Head of caudate nucleus (tissue), 42 donors: ENCODE data around the gene FBXL13.
"Not testable (repeated sequence)": the region's sequence is repeated elsewhere in the genome, so short reads cannot be mapped to it uniquely, and the experiment has no call there.

Experiments used
- DNase-seq, 42 donors: peaks; one replicate each; pipeline versions ENCODE4 v3.0.0 to v3.0.0-alpha.2; 2020 to 2021; ENCODE audit warnings: mixed read lengths in 7 of 42
- intact Hi-C: fragments of 100-400 bp; cut with DNase I; formaldehyde crosslinking; loops from one replicate; pipeline ENCODE4 v1.15.0; 2022

FBXL13 gene

DNA sequence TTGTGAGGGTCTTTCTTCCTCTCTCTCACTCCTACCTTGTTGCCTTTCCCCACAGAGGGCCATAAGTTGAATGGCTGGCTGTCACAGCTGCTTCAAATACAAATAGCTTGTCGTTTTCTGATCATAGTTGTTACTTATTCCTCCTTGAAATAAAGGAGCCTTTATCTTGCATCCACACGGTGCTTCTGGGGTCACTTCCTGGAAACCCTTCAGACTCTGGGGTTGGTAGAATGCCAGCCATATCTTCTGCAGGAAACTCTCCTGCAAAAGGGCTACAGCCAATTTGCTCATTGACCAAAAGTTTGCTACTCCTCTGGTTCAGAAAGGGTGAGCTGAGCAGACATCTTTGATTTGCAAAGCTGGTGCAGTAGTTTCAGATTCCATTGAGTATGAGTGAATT, 255.4 kb downstream of the FBXL13 start:
- DNase-seq, result no peak
- intact Hi-C loops, result no loop called here

DNA sequence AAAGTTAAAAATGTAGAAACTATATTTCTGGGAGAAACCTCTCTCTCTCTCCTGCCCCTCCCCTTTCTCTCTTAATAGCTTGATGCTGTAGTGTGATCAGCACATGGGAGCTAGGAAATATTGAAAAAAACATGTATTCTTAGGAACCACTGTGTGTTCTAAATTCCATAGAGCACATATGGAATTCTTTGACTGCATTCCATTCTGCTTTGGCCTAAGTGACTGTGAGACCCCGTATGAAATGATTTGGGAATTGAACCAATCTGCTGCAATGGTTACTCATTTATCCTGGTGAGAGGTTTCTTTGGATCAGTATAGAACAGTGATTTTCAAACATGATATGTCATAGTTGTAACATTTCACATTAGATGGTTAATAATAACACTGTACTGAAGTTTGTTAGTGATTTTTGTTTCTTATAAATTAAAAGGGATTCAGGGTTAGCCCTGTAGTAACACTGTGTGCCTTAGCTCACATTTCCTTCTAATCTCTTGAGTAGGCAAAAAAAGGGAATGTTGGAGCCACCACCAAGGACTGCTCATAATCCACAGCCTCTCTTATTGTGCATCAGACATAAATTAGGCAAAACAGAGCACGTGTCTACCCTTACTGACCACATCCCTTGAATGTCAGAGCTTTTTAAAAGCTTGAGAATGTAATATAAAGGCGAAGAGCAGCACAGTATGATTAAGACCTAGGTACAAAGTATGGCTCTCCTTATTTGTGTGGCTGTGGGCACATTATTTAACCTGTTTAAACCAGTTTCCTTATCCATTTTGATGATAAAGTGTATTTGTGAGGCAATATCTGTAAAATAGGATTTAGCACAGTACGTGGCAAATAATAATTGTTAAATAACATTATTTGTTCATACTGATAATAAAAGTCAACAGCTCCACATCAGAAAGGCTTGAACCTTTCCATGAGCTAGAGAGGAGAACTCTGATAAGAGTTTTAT, 256.7 kb downstream of the FBXL13 start:
- DNase-seq, result no peak
- intact Hi-C loops, result no loop called here

DNA sequence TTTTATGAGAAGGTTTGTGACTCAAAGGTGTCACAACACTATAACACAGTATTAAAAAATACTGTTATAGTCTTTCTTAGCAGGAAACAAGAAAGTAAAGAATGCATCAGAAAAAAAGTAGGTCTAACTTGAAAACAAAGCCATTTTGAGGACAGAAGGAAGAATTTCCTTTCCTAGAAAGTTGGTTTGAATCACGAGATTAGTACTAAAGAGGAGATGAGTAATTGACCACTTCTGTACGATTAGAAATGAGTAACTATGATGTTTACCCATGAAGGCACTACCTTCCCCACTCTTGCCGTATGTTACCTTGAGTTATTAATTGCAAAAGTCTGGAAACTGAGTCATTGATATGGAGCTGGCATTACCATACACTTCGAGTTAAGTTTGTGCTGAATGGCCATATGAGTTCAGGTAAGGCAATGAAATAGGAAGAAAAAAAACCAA, 260.5 kb downstream of the FBXL13 start:
- intact Hi-C loops, result no loop called here
- no peak for DNase-seq

- DNase-seq, result no peak
- intact Hi-C loops, result no loop called here
These were observed 261.2 kb downstream of the FBXL13 start for GRCh38 chr7:102813191-102814024.

DNA sequence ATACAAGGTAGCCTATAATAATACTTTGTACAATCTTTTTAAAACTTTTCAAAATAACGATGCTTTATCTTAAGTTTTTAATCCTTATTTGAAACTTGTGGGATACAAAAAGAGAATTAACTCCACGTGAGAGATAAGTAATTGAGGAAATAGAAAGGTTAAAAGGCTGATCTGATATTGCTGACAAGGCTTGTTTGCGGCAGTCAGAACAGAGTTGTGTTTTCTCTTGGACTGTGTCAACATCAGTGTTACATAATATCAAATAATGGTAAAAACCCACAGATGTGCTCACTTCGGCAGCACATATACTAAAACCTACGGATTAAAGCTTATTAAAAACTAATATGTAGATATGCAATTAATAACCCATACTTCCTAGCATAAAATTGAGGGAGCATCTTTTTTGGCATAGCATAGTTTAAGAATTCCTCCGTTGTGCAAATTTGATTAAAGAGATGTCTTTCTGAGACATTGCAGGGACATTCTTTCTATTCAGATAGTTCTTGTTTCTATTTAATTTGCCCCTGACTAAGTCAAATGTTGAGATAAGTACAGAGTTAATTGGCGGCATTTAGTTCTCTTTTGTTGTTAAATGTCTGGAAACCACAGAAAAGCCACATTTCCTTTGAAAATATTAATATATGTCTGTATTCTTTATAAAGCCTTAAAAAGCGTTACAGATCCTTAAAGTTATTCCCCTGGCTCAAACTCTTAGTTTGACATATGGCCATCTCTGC, 262.5 kb downstream of the FBXL13 start:
- DNase-seq, result no peak
- intact Hi-C loops, result no loop called here

GRCh38 chr7:102810916-102811315, 263.7 kb downstream of the FBXL13 start:
- intact Hi-C loops, result no loop called here
- DNase-seq, result no peak

- DNase-seq, result no peak
- intact Hi-C loops, result no loop called here
These were observed 268.0 kb downstream of the FBXL13 start for GRCh38 chr7:102806613-102807012.

DNA sequence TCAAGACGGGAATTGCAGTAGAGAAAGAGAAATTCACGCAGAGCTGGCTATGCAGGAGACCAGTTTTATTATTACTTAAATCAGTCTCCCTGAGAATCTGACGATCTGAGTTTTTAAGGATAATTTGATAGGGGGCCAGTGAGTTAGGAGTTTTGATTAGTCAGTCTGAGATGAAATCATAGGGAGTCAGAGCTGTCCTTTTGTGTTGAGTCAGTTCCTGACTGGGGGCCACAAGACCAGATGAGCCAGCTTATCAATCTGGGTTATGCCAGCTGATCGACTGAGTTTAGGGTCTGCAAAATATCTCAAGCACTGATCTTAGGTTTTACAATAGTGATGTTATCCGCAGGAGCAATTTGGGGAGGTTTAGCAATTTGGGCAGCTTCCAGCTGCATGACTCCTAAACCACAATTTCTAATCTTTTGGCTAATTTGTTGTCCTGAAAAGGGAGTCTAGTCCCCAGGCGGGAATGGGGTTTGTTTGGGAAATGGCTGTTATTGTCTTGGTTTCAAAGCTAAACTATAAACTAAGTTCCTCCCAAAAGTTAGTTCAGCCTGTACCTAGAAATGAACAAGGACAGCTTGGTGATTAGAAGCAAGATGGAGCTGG, 278.5 kb downstream of the FBXL13 start:
- intact Hi-C loops, DNase-seq: not testable (repeated sequence)

GRCh38 chr7:102794567-102794966, 280.0 kb downstream of the FBXL13 start:
- intact Hi-C loops, DNase-seq: not testable (repeated sequence)

DNA sequence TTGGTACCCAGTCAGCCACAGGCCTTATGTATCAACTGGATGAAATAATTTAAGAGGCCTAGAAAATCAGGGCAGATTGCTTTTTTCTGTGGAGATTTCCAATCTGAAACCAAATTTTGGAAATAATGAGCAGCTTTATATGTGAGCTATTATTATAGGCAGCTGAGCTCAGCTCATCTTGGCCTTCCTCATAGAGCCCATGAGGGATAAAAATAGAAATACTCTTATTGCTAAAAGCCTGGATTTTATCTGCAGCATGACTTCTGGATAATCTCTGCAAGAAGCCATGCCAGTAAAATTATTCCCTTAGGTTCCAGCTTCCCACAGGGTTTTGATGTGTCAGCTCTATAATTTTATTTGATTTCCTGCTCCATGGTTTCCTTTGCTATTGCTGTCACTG, 282.8 kb downstream of the FBXL13 start:
- DNase-seq, intact Hi-C loops: not testable (repeated sequence)

GRCh38 chr7:102791367-102791766, 283.2 kb downstream of the FBXL13 start:
- intact Hi-C loops, DNase-seq: not testable (repeated sequence)

GRCh38 chr7:102790364-102791100, 284.1 kb downstream of the FBXL13 start:
- intact Hi-C loops, result not testable (repeated sequence)

GRCh38 chr7:102788770-102789169, 285.8 kb downstream of the FBXL13 start:
- intact Hi-C loops, DNase-seq: not testable (repeated sequence)

More at GRCh38 chr7:102790364-102791100, 284.1 kb downstream of the FBXL13 start:
- not testable (repeated sequence) for DNase-seq

DNA sequence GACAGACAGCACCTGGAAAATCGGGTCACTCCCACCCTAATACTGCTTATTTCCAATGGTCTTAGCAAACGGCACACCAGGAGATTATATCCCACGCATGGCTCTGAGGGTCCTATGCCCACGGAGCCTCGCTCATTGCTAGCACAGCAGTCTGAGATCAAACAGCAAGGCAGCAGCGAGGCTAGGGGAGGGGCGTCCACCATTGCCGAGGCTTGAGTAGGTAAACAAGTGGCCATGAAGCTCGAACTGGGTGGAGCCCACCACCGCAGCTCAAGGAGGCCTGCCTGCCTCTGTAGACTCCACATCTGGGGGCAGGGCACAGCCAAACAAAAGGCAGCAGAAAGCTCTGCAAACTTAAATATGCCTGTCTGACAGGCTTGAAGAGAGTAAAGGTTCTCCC, 293.7 kb downstream of the FBXL13 start:
- intact Hi-C loops, DNase-seq: not testable (repeated sequence)

- intact Hi-C loops, DNase-seq: not testable (repeated sequence)
These were observed 295.9 kb downstream of the FBXL13 start for GRCh38 chr7:102778663-102779062.

GRCh38 chr7:102776217-102776616, 298.4 kb downstream of the FBXL13 start:
- DNase-seq, intact Hi-C loops: not testable (repeated sequence)

DNA sequence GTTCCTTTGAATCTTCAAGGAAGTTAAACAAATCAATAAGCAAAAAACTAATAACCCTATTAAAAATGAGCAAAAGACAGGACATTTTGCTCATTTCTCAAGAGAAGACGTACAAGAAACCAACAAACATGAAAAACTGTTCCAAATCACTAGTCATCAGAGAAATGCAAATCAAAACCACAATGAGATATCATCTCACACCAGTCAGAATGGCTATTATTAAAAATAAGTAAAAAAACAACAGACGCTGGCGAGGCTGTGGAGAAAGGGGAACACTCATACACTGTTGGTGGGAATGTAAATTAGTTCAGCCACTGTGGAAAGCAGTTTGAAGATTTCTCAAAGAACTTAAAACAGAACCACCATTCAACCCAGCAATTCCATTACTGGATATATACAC, 304.1 kb downstream of the FBXL13 start:
- DNase-seq, intact Hi-C loops: not testable (repeated sequence)

DNA sequence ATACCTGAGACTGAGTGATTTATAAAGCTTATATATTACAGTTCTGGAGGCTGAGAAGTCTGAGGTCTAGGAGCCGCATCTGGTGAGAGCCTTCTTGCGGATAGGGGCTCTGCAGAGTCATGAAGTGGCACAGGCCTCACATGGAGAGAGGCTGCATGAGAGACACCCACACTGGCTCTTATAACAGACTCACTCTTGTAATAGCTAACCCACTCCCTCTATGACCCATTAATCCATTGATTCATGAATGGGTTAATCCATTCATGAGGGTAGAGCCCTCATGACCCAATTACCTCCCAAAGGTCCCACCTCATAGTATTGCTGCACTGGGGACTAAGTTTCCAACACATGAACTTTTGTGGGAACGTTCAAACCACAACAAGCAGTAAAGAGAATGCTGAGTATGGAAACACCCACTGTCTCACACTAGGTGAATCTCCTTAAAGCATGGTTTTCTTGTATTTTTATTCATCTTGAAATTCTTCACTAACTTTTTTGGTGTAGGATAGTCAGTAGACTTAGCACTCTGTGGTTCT, 304.9 kb downstream of the FBXL13 start:
- DNase-seq, intact Hi-C loops: not testable (repeated sequence)
